ENCODE results near the gene PCDHGA8. TPM values are rescaled to one million over a fixed set of nuclear protein-coding genes. Genes with fewer than 3 reads are reported as not detected.
"Not testable (repeated sequence)": the region's sequence is repeated elsewhere in the genome, so short reads cannot be mapped to it uniquely, and the experiment has no call there.

PCDHGA8 gene
- total and polyA plus RNA-seq, 4 donors, result 0.02 to 0.75 (median 0.13) TPM

DNA sequence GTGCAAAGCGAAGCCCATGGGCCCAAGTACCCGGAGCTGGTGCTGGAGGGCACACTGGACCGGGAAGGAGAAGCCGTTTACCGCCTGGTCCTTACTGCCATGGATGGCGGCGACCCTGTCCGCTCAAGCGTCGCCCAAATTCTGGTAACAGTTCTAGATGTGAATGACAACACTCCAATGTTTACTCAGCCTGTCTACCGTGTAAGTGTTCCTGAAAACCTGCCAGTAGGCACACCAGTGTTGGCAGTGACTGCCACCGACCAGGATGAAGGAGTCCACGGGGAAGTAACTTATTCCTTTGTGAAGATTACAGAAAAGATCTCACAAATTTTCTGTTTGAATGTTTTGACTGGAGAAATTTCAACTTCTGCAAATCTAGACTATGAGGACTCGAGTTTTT, 17.8 kb upstream of the PCDHGA8 start:
- Histone ChIP-seq H3K27me3 (ENCODE audit: control insufficient read depth in 4 of 4, insufficient read depth in 4 of 4, low read length in 3 of 4) (peaks cover 0 to 5% (median 0%) of the 10 kb centered on the region in 4 donors), H3K36me3 (ENCODE audit: control insufficient read depth in 4 of 4, insufficient read depth in 3 of 4, low read depth in 1 of 4, low read length in 3 of 4) (no peaks in the 10 kb centered on the region), H3K9ac (ENCODE audit: low read depth in 1 of 2, low read length in 2 of 2) (no peak overlapping the region), H3K27ac (ENCODE audit: low read depth in 1 of 2, low read length in 2 of 2) (no peak overlapping the region), H3K4me3 (ENCODE audit: low read depth in 1 of 3, low read length in 3 of 3) (peak overlapping the region in 1 of 3 donors; percentile 41), H3K4me1 (ENCODE audit: control insufficient read depth in 4 of 4, insufficient read depth in 4 of 4, low read length in 3 of 4) (no peaks in the 10 kb centered on the region), H3K9me3 (ENCODE audit: control insufficient read depth in 4 of 4, low read length in 3 of 4) (peaks cover 37 to 78% (median 56%) of the 10 kb centered on the region in 4 donors)
- 46% methylated on average over 14 of the region's 14 CpGs for WGBS
- no peak for DNase-seq (ENCODE audit: low spot score)
- TF ChIP-seq FOXA2 (IDR thresholded peaks at IDR 0.05), result no peak
- TF ChIP-seq EGR1 (IDR thresholded peaks at IDR 0.05; ENCODE audit: low read depth in 2 of 2), result no peak
- no peak for TF ChIP-seq FOXA1 (IDR thresholded peaks at IDR 0.05)
- TF ChIP-seq JUND (IDR thresholded peaks at IDR 0.05), result no peak
- TF ChIP-seq, protein P1, sequence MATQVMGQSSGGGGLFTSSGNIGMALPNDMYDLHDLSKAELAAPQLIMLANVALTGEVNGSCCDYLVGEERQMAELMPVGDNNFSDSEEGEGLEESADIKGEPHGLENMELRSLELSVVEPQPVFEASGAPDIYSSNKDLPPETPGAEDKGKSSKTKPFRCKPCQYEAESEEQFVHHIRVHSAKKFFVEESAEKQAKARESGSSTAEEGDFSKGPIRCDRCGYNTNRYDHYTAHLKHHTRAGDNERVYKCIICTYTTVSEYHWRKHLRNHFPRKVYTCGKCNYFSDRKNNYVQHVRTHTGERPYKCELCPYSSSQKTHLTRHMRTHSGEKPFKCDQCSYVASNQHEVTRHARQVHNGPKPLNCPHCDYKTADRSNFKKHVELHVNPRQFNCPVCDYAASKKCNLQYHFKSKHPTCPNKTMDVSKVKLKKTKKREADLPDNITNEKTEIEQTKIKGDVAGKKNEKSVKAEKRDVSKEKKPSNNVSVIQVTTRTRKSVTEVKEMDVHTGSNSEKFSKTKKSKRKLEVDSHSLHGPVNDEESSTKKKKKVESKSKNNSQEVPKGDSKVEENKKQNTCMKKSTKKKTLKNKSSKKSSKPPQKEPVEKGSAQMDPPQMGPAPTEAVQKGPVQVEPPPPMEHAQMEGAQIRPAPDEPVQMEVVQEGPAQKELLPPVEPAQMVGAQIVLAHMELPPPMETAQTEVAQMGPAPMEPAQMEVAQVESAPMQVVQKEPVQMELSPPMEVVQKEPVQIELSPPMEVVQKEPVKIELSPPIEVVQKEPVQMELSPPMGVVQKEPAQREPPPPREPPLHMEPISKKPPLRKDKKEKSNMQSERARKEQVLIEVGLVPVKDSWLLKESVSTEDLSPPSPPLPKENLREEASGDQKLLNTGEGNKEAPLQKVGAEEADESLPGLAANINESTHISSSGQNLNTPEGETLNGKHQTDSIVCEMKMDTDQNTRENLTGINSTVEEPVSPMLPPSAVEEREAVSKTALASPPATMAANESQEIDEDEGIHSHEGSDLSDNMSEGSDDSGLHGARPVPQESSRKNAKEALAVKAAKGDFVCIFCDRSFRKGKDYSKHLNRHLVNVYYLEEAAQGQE (IDR thresholded peaks at IDR 0.05), result no peak
- no peak for TF ChIP-seq HNF4A (conservative IDR thresholded peaks at IDR 0.05)
- TF ChIP-seq SP1 (IDR thresholded peaks at IDR 0.05), result no peak
- TF ChIP-seq TAF1 (conservative IDR thresholded peaks at IDR 0.05), result no peak
- TF ChIP-seq, protein P2, sequence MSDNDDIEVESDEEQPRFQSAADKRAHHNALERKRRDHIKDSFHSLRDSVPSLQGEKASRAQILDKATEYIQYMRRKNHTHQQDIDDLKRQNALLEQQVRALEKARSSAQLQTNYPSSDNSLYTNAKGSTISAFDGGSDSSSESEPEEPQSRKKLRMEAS (IDR thresholded peaks at IDR 0.05), result no peak
- TF ChIP-seq, protein P3, sequence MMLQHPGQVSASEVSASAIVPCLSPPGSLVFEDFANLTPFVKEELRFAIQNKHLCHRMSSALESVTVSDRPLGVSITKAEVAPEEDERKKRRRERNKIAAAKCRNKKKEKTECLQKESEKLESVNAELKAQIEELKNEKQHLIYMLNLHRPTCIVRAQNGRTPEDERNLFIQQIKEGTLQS (IDR thresholded peaks at IDR 0.05), result no peak
- TF ChIP-seq, protein P4, sequence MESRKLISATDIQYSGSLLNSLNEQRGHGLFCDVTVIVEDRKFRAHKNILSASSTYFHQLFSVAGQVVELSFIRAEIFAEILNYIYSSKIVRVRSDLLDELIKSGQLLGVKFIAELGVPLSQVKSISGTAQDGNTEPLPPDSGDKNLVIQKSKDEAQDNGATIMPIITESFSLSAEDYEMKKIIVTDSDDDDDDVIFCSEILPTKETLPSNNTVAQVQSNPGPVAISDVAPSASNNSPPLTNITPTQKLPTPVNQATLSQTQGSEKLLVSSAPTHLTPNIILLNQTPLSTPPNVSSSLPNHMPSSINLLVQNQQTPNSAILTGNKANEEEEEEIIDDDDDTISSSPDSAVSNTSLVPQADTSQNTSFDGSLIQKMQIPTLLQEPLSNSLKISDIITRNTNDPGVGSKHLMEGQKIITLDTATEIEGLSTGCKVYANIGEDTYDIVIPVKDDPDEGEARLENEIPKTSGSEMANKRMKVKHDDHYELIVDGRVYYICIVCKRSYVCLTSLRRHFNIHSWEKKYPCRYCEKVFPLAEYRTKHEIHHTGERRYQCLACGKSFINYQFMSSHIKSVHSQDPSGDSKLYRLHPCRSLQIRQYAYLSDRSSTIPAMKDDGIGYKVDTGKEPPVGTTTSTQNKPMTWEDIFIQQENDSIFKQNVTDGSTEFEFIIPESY (IDR thresholded peaks at IDR 0.05), result no peak
- TF ChIP-seq RXRA (IDR thresholded peaks at IDR 0.05), result no peak
- no peak for TF ChIP-seq NR2F2 (IDR thresholded peaks at IDR 0.05)
- no peak for TF ChIP-seq YY1 (IDR thresholded peaks at IDR 0.05)
- no peak for TF ChIP-seq HNF4G (IDR thresholded peaks at IDR 0.05)
- no peak for TF ChIP-seq GABPA (IDR thresholded peaks at IDR 0.05 in 1 of 2, conservative IDR thresholded peaks at IDR 0.05 in 1 of 2)

DNA sequence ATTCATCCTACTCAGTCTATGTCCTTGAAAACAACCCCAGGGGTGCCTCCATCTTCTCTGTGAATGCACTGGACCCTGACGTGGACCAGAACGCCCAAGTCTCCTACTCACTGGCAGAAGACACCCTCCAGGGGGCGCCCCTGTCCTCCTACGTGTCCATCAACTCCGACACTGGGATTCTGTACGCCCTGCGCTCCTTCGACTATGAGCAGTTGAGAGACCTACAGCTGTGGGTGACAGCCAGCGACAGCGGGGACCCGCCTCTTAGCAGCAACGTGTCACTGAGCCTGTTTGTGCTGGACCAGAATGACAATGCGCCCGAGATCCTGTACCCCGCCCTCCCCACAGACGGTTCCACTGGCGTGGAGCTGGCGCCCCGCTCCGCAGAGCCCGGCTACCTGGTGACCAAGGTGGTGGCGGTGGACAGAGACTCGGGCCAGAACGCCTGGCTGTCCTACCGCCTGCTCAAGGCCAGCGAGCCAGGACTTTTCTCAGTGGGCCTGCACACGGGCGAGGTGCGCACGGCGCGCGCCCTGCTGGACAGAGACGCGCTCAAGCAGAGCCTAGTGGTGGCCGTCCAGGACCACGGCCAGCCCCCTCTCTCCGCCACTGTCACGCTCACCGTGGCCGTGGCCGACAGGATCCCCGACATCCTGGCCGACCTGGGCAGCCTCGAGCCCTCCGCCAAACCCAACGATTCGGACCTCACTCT, 16.8 kb upstream of the PCDHGA8 start:
- H3K36me3 ChIP-seq (ENCODE audit: control insufficient read depth in 4 of 4, insufficient read depth in 3 of 4, low read depth in 1 of 4, low read length in 3 of 4); H3K9ac ChIP-seq (ENCODE audit: low read depth in 1 of 2, low read length in 2 of 2); DNase-seq (ENCODE audit: low spot score); H3K27me3 ChIP-seq (ENCODE audit: control insufficient read depth in 4 of 4, insufficient read depth in 4 of 4, low read length in 3 of 4); H3K27ac ChIP-seq (ENCODE audit: low read depth in 1 of 2, low read length in 2 of 2); H3K4me1 ChIP-seq (ENCODE audit: control insufficient read depth in 4 of 4, insufficient read depth in 4 of 4, low read length in 3 of 4): not testable (repeated sequence)
- WGBS, result 47% methylated on average over 43 of the region's 48 CpGs
- Histone ChIP-seq H3K9me3 (ENCODE audit: control insufficient read depth in 4 of 4, low read length in 3 of 4) (peaks cover 34 to 75% (median 51%) of the 10 kb centered on the region in 4 donors), H3K4me3 (ENCODE audit: low read depth in 1 of 3, low read length in 3 of 3) (peak overlapping the region in 2 of 3 donors; percentile 5 to 41)

All from liver (tissue), 9 donors.